Measurements from ENCODE around the gene MACO1. TPM values are rescaled to one million over a fixed set of nuclear protein-coding genes. Genes with fewer than 3 reads are reported as not detected.
A peak's percentile ranks its signal among the peaks of the same experiment; 100 is the strongest.

The MACO1 gene
- total and polyA plus RNA-seq, 8 donors = 8.8 to 28.2 (median 21.6) TPM

DNA sequence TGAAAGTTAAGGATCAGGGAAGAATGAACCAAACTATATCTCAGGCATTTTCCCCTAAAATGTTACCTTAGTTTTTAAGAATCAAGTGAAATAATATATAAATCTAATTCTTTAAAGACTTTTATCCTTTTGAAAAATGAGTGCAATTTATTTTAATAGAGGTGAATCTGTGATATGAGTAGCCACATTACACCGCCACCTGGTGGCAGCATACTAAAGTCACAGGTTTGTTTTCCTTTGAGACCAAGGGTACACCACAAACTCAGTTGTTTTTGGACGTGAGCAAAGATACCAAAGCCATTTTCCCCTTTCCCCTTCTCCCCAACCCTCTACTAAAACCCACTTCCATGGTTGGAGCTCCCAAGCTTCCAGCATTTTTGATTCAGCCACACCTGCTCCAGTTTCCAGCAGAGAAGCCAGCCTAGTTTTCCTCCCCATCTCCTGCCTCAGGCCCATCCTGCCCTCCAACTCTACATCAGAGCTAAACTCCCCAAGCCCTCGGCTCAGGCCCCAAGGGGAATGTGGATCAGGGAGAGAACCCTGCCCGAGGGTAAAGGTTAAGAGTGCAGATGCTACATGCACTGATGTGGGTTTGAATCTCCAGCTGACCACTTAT lies 89.9 kb downstream of the MACO1 start:
- H3K4me1 ChIP-seq = no peaks in the 10 kb centered on the region
- H3K27ac ChIP-seq = no peak overlapping the region
- no peak for FAIRE-seq
- H3K9me3 ChIP-seq = no peaks in the 10 kb centered on the region
- WGBS, 2 donors = 8 to 9% methylated on average over 4 of the region's 4 CpGs
- H3K27me3 ChIP-seq = no peaks in the 10 kb centered on the region
- H3K36me3 ChIP-seq = no peaks in the 10 kb centered on the region
- no peak overlapping the region for H3K4me3 ChIP-seq
- TF ChIP-seq, protein P1, sequence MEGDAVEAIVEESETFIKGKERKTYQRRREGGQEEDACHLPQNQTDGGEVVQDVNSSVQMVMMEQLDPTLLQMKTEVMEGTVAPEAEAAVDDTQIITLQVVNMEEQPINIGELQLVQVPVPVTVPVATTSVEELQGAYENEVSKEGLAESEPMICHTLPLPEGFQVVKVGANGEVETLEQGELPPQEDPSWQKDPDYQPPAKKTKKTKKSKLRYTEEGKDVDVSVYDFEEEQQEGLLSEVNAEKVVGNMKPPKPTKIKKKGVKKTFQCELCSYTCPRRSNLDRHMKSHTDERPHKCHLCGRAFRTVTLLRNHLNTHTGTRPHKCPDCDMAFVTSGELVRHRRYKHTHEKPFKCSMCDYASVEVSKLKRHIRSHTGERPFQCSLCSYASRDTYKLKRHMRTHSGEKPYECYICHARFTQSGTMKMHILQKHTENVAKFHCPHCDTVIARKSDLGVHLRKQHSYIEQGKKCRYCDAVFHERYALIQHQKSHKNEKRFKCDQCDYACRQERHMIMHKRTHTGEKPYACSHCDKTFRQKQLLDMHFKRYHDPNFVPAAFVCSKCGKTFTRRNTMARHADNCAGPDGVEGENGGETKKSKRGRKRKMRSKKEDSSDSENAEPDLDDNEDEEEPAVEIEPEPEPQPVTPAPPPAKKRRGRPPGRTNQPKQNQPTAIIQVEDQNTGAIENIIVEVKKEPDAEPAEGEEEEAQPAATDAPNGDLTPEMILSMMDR (IDR thresholded peaks at IDR 0.05) = peak; percentile 60 to 82 (median 72)
- peak in 5 of 6 donors; percentile 38 to 81 (median 63) for DNase-seq
- peak in 3 of 4 donors; percentile 59 to 82 (median 64) for ATAC-seq
- intact Hi-C loops (cut with DNase I) = loop anchor here in 1 of 3 donors (5.0 kb wide), 1 partner anchor 118 kb away; no protein-coding TSS in a partner anchor

DNA sequence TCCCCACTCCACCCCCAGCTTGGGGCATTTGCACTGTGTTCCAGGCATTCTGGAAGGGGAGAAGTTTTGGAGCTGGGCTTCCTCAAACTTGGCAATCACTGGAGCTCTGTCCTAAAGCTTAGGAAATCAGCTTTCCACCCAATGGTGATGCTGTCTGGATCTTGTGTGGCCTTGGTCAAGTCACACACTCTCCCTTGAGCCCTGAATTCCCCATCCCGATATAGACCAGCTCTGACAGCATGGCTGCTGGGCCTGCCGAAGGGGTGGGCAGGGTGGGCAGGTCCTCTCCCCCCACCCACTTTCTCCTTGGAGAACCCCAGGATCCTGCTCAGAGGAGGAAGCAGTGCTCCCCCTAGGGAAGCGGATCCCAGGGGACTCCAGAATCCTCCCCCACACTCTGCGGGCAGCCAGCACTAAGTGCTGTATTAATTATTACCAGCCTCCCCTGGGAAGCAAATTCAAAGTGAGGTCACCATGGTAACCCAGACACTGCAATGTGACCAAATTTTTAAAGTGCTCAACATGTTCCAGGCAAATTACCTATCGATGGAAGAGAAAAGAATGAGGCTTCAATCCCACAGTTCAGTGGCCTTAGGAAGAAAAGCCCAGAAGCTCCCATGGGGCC lies 91.4 kb downstream of the MACO1 start:
- DNase-seq = peak in 1 of 6 donors; percentile 29
- intact Hi-C loops (cut with DNase I) = loop anchor here in 1 of 3 donors (5.0 kb wide), 1 partner anchor 120 kb away; no protein-coding TSS in a partner anchor
- Histone ChIP-seq H3K36me3 (no peaks in the 10 kb centered on the region), H3K4me1 (no peaks in the 10 kb centered on the region), H3K4me3 (no peak overlapping the region), H3K27ac (peak overlapping the region in 3 of 4 donors; percentile 8 to 60 (median 33)), H3K9me3 (no peaks in the 10 kb centered on the region), H3K27me3 (no peaks in the 10 kb centered on the region)
- TF ChIP-seq, protein P1 (IDR thresholded peaks at IDR 0.05) = no peak
- 53 to 62% methylated on average over 5 of the region's 5 CpGs for WGBS, 2 donors
- ATAC-seq = peak; percentile 63 to 85 (median 71)
- FAIRE-seq = no peak

DNA sequence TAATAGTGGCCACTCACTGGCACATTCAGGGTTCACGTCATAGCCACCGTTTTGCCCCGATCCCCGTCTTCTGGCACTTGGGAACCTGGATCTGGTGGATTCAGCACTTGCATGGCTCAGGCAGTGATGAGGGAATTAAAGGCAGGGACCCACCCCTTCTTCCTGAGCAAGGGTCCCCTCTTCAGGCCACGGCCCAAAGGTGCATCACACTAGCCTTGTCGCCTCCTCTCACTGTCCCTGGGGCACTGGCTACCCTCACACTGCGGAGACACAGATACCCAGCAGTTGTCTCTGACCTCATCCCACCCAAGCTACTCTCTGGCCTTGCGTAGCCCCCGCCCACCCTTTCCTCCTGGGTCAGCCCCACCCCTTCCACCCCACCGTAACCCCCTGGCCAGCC lies 92.8 kb downstream of the MACO1 start:
- no peak for FAIRE-seq
- TF ChIP-seq, protein P1 (IDR thresholded peaks at IDR 0.05) = no peak
- 69 to 75% methylated on average over 10 of the region's 10 CpGs for WGBS, 2 donors
- ATAC-seq = peak; percentile 19 to 42 (median 34)
- Histone ChIP-seq H3K9me3 (no peaks in the 10 kb centered on the region), H3K27ac (no peak overlapping the region), H3K27me3 (no peaks in the 10 kb centered on the region), H3K36me3 (no peaks in the 10 kb centered on the region), H3K4me1 (no peaks in the 10 kb centered on the region), H3K4me3 (no peak overlapping the region)
- intact Hi-C loops (cut with DNase I) = loop anchor here in 1 of 3 donors (5.0 kb wide), 1 partner anchor 121 kb away; no protein-coding TSS in a partner anchor
- no peak for DNase-seq

DNA sequence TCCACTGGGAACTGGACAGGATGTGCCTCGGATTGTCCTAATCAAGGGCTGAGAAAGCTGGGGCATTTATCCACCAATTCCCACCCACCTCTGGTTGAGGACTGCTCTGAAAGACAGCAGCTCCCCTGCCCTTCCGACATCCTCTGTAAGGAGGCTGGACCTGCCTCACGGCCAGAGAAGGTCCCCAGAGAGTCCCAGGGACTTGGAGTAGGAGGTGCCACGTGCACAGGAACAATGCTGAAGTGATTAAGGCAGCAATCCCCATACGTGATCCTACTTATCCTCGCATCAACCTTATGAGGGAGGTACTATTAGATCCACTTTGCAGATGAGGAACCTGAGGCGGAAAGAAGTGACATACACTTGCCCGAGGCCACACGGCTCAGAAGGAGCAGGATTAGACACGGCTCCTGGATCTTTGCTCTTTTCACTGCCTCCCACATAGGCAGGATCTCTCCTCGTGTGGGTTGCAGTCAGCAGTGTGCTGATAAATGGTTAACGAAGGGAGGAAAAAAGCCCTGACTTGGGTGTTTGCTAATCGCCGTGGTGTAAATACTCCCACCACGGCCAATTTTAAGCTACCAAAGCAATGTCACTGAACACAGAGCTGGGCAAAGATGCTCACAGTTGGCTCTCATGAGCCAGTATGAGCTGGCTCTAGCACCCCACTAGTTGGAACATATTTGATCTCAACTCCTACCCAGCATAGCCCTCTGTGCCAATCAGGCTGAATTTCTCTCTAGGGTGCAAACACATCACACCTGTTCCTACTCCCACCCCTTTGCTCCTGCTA lies 94.1 kb downstream of the MACO1 start:
- no peak for DNase-seq
- Histone ChIP-seq H3K27me3 (no peaks in the 10 kb centered on the region), H3K36me3 (no peaks in the 10 kb centered on the region), H3K9me3 (no peaks in the 10 kb centered on the region), H3K27ac (no peak overlapping the region), H3K4me1 (no peaks in the 10 kb centered on the region), H3K4me3 (no peak overlapping the region)
- intact Hi-C loops (cut with DNase I) = loop anchor here in 1 of 3 donors (5.0 kb wide), 1 partner anchor 122 kb away; no protein-coding TSS in a partner anchor
- TF ChIP-seq, protein P1 (IDR thresholded peaks at IDR 0.05) = no peak
- WGBS, 2 donors = 64 to 71% methylated on average over 15 of the region's 15 CpGs
- ATAC-seq = no peak
- FAIRE-seq = no peak
